Measurements from ENCODE around the gene GTF3C2. TPM values are rescaled to one million over a fixed set of nuclear protein-coding genes. Genes with fewer than 3 reads are reported as not detected.
A peak's percentile ranks its signal among the peaks of the same experiment; 100 is the strongest.
"Not testable (repeated sequence)": the region's sequence is repeated elsewhere in the genome, so short reads cannot be mapped to it uniquely, and the experiment has no call there.

GTF3C2 gene
- total and polyA plus RNA-seq, 9 of the 15 experiments (the other 6 are each of a cell fraction or from before 2014, with no cell fraction given) = 35.5 to 96.8 (median 53.0) TPM

- H3K9me3 ChIP-seq (replicated peaks; ENCODE audit: control insufficient read depth, insufficient read depth, low read depth, low read length); H2AFZ ChIP-seq (ENCODE audit: low read depth, low read length); intact Hi-C loops (cut with micrococcal nuclease); in situ Hi-C loops (cut with MboI); ATAC-seq; H3K9me1 ChIP-seq (ENCODE audit: control insufficient read depth, insufficient read depth, low read length); H4K20me1 ChIP-seq (replicated peaks; ENCODE audit: control insufficient read depth, insufficient read depth, low read length); H3K4me3 ChIP-seq; BruUV-seq (replicated peaks); H3K27me3 ChIP-seq (ENCODE audit: control insufficient read depth in 2 of 2, insufficient read depth in 2 of 2, low read length in 2 of 2); FAIRE-seq; DNase-seq (ENCODE audit: extremely low read depth in 1 of 4, low spot score in 3 of 4): not testable (repeated sequence)
- Histone ChIP-seq H3K4me1 (replicated peaks in 1 of 2; ENCODE audit: control insufficient read depth in 2 of 2, insufficient read depth in 2 of 2, low read length in 2 of 2) (peaks cover 12 to 15% of the 10 kb centered on the region in 2 experiments; a peak in 4 of 5 replicates), H3K79me2 (ENCODE audit: control insufficient read depth, insufficient read depth, low read length) (peaks cover 93% of the 10 kb centered on the region), H3K4me2 (ENCODE audit: insufficient read depth, low read length) (peak overlapping the region; percentile 57; the same call in 1 of the 2 replicates), H3K9ac (ENCODE audit: insufficient read depth in 1 of 2, low read depth in 2 of 2, low read length in 2 of 2) (peak overlapping the region; percentile 5 to 97; a peak in 2 of 4 replicates), H3K27ac (ENCODE audit: extremely low read depth, low read depth, low read length) (peak overlapping the region; percentile 98; the same call in 2 of the 3 replicates), H3K36me3 (ENCODE audit: control insufficient read depth, insufficient read depth, low read length) (peaks cover 13% of the 10 kb centered on the region)
- WGBS (ENCODE audit: insufficient coverage, low coverage, missing lambda C conversion rate) = 94% methylated on average over 5 of the region's 5 CpGs
- POLR2A ChIA-PET = interaction anchor here (0.6 to 1.8 kb wide), 8 partner anchors 9 to 126 kb away, joined by 3 to 20 read pairs (median 4); partner anchors contain the start of genes EIF2B4 and MPV17
- CTCF ChIA-PET (ENCODE audit: low intra/inter-chr PET ratio) = interaction anchor here (0.6 kb wide), 1 partner anchor 963 kb away, joined by 3 read pairs; no protein-coding TSS in a partner anchor
These were observed 3.2 kb downstream of the GTF3C2 start for GRCh38 chr2:27353386-27353761.

GRCh38 chr2:27351802-27352598 lies 4.6 kb downstream of the GTF3C2 start:
- H4K20me1 ChIP-seq (replicated peaks; ENCODE audit: control insufficient read depth, insufficient read depth, low read length) = no peaks in the 10 kb centered on the region
- 65% methylated on average over 6 of the region's 6 CpGs for WGBS (ENCODE audit: insufficient coverage, low coverage, missing lambda C conversion rate)
- no TSS peak for BruUV-seq (replicated peaks)
- peaks cover 17% of the 10 kb centered on the region; the same call in 2 of the 3 replicates for H3K36me3 ChIP-seq (ENCODE audit: control insufficient read depth, insufficient read depth, low read length)
- ChIA-PET POLR2A (interaction anchor here (0.7 to 1.7 kb wide), 3 partner anchors 10 to 17 kb away, joined by 3 to 9 read pairs (median 4); no protein-coding TSS in a partner anchor), CTCF (ENCODE audit: low intra/inter-chr PET ratio) (interaction anchor here (0.8 kb wide), 1 partner anchor 31 kb away, joined by 4 read pairs; no protein-coding TSS in a partner anchor)
- no peak overlapping the region for H3K4me2 ChIP-seq (ENCODE audit: insufficient read depth, low read length)
- intact Hi-C loops (cut with micrococcal nuclease) (no loop called here), in situ Hi-C loops (cut with MboI) (no loop called here)
- no peaks in the 10 kb centered on the region for H3K9me3 ChIP-seq (replicated peaks; ENCODE audit: control insufficient read depth, insufficient read depth, low read depth, low read length)
- no peak overlapping the region for H2AFZ ChIP-seq (ENCODE audit: low read depth, low read length)
- TF ChIP-seq C11orf30 (IDR thresholded peaks at IDR 0.05; ENCODE audit: low read depth) (peak; percentile 75), HMBOX1 (IDR thresholded peaks at IDR 0.05) (0 out of 2 replicates have a peak, but pooled peaks have one; percentile 36), RAD21 (CRISPR knock-in tag; conservative IDR thresholded peaks at IDR 0.05 in 1 of 2, IDR thresholded peaks at IDR 0.05 in 1 of 2) (no peak), ZNF165 (CRISPR knock-in tag; IDR thresholded peaks at IDR 0.05; ENCODE audit: borderline replicate concordance) (no peak), MAFG (tag; conservative IDR thresholded peaks at IDR 0.05) (peak; percentile 54; the same call in 1 of the 2 replicates), SETDB1 (IDR thresholded peaks at IDR 0.05; ENCODE audit: low read length) (no peak), GABPB2 (CRISPR knock-in tag; conservative IDR thresholded peaks at IDR 0.05) (no peak), KDM2B (CRISPR knock-in tag; IDR thresholded peaks at IDR 0.05) (no peak), ZNF316 (IDR thresholded peaks at IDR 0.05) (peak; percentile 84), SIRT6 (IDR thresholded peaks at IDR 0.05; ENCODE audit: low read depth, low read length) (no peak), MAFF (IDR thresholded peaks at IDR 0.05; ENCODE audit: low read length) (peak; percentile 45; the same call in 1 of the 2 replicates)
- no peaks in the 10 kb centered on the region for H3K27me3 ChIP-seq (ENCODE audit: control insufficient read depth in 2 of 2, insufficient read depth in 2 of 2, low read length in 2 of 2)
- no peak overlapping the region for H3K4me3 ChIP-seq
- peaks cover 9 to 12% of the 10 kb centered on the region in 2 experiments; a peak in 4 of 5 replicates for H3K4me1 ChIP-seq (replicated peaks in 1 of 2; ENCODE audit: control insufficient read depth in 2 of 2, insufficient read depth in 2 of 2, low read length in 2 of 2)
- H3K9me1 ChIP-seq (ENCODE audit: control insufficient read depth, insufficient read depth, low read length) = no peaks in the 10 kb centered on the region
- no peak overlapping the region for H3K9ac ChIP-seq (ENCODE audit: insufficient read depth in 1 of 2, low read depth in 2 of 2, low read length in 2 of 2)
- ATAC-seq = no peak
- H3K27ac ChIP-seq (ENCODE audit: extremely low read depth, low read depth, low read length) = no peak overlapping the region
- peaks cover 93% of the 10 kb centered on the region for H3K79me2 ChIP-seq (ENCODE audit: control insufficient read depth, insufficient read depth, low read length)
- no peak for FAIRE-seq
- DNase-seq (ENCODE audit: extremely low read depth in 1 of 4, low spot score in 3 of 4) = no peak
